ENCODE data around the gene APBB2.
A peak's percentile ranks its signal among the peaks of the same experiment; 100 is the strongest.
"Not testable (repeated sequence)": the region's sequence is repeated elsewhere in the genome, so short reads cannot be mapped to it uniquely, and the experiment has no call there.

APBB2 gene

DNA sequence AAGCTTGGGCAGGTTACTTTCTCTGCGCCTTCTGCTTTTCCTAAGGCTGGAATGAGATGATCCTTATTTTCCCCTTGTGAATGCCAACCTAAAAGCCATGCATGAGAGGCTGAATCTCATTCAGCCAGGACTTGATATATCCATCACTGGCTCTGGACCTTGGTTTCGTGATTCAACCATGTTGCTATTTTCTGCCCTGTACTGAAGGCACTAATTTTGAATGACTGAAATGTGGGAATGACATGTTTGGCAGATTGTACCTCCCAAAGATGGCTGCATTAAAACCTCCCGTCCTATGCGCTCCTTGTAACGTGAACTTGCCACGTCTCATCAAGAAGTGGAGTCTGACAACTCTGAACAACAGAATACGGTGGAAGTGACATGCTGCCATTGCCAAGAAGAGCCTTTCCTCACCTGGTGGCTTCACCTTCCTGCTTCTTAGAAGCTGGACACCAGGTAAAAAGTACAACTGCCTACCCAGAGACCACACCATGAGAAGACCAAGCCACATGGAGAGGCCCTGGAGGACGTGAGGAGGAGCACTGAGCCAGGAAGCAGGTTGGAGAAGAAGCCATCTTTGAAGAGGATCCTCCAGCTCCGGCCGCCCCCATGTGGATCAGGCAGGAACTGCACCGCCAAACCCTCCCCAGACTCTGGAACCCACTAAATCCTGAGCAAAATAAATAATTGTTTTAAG lies 290.1 kb downstream of the APBB2 start:
- DNase-seq: peak; percentile 19

DNA sequence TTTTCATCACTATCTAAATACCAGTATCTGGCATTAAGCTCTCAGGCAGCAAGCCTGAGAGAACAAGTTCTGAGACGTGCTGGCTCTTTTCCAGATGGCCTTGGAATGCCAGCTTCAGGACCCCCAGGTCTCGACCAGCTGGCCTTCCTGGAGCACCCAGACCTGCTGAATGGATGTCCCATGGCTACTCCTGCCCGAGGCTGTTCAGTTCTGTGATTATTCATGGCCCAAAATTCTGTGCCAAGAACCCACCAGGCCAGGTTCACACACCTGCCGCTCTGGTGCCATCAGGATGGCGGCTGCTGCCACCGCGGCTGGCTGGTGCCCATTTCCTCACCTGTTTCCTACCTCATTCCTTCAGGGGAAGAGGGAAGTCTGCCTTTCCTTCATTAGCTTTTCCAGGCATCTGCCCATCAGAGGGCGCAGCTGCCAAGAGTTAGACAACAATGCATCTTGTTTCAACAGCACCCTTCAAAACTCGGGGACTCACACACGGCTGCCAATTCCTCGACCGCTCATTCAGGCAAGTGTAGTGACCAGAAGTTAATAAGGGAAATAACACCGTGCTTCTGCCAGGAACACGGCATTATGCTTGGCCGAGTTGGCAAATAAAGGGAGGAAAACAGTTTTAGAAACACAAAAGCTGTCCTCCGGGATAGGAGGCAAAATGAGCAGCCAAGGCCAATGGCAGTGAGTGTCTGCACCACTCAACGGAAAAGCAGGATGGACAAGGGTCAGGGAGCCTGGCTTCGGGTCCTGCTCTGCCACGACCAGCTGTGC lies 290.8 kb downstream of the APBB2 start:
- DNase-seq: no peak

DNA sequence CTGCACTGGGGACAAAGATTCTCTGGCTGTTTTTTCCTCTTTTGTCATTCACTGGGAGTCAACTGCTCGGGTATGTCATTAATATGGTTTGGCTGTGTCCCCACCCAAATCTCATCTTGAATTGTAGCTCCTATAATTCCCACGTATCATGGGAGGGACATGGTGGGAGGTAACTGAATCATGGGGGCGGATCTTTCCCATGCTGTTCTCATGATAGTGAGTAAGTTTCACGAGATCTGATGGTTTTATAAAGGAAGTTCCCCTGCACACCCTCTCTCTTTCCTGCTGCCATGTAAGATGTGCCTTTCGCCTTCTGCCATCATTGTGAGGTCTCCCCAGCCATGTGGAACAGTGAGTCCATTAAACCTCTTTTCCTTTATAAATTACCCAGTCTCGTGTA lies 294.4 kb downstream of the APBB2 start:
- DNase-seq: not testable (repeated sequence)

DNA sequence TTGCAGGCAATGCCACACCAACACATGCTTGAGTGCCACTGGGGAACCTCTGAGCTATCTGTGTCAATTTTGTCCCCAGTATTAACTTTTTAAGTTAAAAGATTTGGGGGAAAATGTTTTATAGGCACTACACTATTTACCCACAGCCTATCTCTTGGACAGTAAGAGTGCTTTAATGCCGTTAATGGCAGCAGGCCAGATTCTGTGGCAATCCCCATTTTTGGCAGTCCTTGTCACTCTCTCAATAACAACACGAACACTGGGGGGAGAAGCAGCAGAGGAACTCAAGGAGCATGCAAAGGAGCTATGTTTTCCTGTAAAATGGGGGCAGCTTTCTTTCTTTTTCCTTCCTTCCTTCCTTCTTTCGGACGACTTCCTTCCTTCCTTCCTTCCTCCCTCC lies 296.0 kb downstream of the APBB2 start:
- no peak for DNase-seq

DNA sequence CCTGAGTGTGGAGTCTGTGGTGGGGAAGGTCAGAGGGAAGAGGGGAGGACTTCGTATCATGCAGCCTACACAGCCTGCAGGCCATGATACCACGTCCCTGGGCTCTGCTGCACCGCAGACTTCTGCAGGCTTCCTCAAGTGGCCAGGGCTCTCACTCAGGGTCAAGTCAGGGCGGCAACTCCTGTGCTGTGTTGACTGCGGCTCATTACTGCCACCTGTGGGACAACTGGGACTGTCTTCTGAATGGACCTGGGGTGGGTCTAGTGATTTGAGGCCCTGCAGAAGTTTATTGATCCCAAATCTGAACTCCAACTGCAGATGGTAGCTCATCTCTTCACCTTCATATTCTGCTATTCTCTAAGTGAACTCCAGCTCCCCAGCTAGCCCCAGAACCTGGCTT lies 297.5 kb downstream of the APBB2 start:
- no peak for DNase-seq

DNA sequence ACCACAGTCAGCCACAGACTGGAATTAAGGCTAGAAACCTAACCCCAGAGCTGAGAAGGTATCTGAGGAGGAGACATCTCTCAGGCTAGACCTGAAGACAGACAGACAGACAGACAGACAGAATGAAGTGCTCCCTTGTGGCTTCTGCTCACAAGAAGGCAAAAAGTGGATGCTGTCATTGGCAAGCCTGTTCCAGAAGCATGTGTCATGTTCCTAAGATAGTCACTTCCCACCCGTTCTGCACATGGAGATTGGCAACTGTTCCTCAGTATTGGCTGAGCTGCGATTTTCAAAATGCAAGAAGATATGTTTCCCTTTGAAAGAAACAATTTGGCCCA lies 298.2 kb downstream of the APBB2 start:
- no peak for DNase-seq

DNA sequence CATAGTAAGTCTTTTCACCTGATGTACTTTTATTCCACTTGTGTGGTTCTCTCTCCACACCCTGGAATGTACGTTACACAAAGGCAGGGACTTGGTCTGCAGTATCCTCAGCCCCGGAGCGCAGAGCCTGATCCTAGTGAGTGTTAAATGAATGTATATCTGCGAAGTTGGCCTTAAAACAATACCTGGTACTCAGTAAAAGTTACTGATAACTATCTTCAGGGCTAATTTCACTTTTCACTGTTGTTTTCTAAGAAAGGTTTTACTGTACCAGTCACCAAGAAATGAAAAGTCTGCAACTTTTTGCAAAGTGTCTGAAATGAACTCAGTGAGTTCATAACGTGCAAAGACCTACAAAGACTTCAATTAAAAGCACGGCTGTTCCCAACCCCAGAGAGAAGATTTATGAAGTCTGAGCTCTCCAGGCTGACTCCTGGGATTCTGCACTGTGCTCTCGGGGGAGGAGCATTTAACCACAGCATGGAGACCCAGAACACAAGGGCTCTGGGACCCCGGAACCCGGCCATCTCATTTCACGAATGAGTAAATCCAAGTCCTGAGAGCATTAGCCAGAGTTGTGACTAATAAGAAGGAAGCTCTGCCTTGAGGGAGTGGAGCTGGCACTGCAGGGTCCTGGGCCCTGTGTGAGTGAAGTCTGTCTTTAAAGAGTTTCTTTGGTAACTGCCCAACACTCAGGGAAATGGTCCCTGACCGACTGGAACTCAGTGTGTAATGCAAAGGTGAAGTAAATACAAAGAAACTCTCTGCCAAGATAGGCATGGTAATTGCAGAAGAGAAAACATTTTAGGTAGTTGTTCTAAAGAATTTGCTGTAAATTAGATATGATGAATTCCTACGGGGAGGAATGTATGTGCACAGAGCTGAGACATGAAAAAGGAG lies 298.8 kb downstream of the APBB2 start:
- no peak for DNase-seq

DNA sequence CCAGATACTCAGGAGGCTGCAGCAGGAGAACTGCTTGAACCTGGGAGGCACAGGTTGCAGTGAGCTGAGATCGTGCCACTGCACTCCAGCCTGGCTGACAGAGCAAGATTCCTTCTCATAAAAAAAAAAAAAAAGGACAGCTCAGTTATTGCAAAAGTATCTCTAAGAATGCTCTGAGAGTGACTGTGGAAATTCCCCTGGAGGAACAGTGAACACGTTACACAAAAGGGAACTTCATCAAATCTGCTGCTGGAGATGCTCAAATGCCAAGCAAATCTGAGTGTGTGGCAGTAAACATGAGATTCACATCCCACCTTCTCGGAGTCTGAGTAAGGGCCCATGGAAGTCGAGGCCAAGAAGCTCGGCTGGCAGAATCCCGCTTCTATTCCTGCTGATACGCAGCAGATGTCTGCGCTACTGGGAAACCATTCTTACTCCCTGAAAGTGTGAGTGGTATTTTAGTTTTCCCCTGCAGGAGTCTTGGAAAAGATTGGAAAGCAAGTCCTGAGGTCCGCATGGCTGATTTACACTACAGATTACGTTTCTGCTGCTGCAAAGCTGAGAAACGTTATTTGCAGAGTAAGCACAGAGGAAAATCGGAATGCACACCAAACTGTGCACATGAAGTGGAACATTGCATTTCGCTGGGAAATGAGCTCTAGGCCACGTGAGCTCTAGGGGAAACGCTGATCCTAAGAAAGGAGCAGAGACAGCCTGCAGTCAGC lies 301.7 kb downstream of the APBB2 start:
- DNase-seq: no peak

DNA sequence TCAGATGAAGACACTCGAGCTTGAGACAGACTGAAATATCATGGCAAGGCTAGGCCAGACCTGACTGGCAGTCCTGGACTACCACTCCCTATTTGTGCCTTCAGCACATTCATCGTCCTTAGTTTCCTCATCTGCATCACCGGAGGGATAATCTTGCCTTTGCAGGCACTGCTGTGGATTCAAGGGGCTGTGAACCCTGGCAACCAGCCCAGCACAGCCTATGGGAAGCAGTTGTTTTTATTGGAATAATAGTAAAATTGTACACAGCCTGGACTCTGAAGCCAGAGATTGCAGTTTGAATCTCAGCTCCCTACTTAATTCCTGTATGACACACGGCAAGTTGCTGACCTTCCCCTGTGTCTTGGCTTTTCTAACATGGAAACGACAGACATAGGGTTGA lies 303.6 kb downstream of the APBB2 start:
- DNase-seq: no peak

DNA sequence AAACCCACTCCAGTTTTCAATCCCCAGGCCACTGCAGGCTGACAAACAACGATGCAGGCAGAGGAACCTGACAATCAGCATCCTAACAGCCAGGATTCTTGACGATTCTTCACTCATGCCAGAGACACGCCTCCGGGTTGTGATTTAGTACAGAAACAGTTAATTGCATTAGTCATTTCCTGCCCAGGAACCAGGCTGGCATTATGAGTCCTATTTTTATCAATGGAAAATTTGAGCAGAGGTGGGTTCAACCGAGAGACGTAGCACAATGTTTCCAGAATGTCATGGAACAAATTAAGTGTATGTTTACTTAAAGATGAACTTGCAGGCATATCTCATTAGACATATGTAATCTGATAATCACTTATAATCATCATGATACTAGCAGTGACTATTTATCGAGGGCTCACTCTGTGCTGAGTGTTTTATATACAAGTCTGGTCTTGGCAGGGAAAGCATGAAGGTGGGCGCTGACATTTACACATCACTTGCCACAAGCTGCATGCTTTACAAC lies 304.9 kb downstream of the APBB2 start:
- DNase-seq: peak; percentile 61

DNA sequence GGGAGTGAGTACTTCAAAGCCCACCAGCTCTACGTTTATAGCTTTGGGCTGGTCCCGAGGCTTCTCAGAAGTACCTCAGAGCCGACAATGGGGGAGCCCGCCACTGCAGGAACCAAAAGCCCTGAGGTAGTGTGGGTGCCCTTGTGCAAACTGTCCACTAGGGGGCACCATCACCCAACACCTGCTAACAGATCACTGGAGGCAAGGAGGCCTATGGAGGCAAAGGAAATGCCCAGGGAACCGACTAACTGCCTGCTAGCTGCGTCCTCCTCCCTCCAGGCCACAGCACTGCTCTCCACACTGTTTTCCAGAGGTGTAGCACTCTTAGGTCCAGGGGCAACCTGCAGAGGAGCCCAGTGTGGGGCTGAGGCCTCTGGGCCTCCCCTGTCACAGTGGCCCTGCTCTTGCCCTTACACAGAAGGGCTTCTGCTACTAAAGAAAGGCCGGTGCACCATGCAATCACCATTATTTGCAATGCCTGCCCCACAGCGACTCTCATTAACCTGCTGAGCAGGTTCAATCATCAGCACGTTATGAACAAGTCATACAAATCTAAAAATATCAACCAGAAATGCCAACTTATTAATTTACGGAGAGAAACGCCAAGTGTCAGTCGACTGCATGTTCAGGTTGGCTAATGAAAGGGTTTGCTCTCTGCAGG lies 305.5 kb downstream of the APBB2 start:
- peak; percentile 58 for DNase-seq

DNA sequence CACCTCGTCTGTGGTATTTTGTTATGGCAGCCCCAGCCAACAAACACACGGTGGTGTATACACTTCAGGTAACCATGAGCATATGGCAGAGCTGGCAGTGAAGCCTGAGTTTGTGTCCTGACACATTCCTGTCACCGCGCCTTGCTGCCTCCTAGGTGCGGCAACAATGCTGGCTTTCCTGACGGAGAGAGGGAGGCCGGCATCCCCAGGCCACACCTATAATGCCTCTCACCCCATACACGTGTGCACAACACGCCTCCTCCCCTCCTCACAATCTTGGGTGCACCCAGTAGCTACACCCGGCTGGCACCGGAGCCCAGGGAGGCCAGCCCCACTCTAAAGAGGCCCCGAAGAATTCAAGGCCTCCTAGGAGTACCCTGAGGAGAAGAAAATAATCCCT lies 306.0 kb downstream of the APBB2 start:
- DNase-seq: no peak

DNA sequence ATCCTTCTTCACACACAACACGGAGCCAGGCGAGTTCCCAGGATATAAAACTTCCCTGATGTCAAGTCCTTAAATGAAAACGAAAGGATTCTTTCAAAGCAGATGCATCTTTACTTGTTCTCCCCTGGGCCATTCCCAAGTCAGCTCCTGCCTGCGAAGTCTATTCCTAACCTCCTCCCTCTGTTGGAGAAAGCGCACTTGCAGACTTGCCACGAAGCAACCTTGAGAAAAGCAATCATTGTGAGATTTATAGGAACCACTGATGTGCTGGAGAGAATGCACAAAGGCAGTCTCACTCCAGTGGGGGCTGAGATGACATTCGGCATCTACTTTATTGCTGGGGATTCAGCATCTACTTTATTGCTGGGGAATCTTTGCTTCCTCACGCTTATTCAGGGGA lies 308.9 kb downstream of the APBB2 start:
- no peak for DNase-seq

DNA sequence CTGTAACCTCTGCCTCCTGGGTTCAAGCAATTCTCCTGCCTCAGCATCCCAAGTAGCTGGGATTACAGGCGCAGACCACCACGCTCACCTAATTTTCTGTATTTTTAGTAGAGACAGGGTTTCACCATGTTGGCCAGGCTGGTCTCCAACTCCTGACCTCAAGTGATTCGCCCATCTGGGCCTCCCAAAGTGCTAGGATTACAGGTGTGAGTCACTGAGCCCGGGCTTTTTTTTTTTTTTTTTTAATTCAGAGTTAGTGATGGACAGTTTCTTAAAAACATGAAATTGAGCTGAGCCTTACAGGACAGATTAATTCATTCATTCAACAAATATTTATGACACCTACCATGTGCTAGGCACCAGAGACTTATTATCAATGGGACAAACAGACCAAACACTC lies 313.8 kb downstream of the APBB2 start:
- not testable (repeated sequence) for DNase-seq

DNA sequence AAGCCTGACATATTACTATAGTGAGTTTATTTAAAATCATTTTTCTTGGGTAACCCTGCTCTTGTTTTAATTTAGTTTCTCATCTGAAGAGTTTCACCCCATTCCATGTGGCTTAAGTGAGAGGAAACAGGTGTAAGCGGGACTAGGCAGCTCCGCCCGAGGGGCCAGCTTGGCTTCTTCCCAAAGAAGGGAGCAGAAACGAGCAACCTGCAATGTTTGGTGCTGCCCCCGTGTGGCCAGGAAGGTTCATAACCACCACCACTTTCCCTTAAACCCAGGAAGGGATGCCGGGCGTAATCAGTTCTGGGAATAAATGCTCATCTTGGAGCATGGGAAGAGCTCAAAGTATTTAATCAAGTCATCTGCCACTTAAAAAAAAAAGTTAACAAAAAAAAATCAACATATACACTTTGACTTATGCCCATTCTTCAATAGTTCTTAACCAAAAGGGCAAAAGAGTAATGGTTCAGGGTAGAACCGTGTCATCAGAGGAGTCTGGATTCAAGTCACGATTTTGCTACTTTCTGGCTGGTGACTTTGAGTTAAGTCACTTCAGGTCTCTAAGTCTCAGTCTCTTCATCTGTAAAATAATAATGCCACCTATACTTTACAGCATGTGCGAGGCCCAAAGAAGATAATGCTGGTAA lies 316.7 kb downstream of the APBB2 start:
- peak; percentile 31 for DNase-seq

DNA sequence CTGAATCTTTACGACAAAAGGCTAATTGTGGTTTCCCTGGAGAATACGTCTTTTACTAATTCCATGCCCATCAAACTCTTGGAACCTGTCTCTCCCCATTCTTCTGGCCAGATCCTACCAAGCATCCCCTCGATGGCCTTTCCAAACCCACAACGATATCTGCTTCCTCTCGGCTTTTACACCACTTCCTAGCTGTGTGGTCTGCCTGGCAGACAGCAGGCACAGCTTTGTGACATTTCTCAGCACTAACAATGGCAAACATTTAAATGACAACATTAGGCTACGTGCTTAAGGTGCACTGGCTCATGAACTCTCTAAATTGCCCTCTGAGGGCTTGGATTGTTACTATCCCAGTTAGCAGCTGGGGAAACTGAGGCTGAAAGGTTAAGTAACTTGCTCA lies 323.6 kb downstream of the APBB2 start:
- no peak for DNase-seq

DNA sequence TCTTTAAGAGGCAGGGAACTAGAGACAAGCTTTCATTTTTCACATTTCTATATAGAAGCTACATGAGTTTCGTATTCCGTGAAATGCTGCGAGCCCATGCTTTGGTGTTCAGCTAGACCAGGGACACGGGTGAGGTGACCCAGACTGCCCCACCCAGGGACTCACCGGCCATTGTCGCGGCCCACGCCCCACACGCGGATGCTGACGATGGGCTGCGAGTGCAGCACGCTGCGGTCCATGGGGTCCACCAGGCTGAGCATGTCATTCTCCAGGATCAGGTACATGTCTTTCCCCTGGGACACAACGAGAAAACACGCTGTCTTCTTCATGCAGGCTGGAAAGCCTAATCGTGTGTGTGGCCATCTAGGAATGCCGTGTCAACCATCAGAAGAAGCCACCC lies 324.1 kb downstream of the APBB2 start:
- no peak for DNase-seq

DNA sequence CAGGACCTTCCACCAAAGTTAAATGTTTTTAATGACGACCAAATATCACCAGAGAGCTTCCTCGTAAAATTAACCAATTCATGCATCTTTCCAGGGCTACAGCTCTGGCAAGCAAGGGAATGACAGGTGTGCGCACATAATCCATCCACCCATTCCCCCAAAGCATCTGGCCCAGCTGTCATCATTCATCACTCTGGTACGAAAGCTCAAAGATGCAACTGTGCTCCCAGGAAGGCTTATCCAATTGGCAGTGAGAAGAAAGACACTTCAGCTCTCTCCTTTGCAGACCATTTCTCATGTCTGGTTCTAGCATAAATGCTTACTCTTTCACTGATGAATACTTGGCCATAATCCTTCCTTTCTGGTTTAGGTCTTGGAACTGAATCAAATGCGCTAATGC lies 325.4 kb downstream of the APBB2 start:
- DNase-seq: no peak

DNA sequence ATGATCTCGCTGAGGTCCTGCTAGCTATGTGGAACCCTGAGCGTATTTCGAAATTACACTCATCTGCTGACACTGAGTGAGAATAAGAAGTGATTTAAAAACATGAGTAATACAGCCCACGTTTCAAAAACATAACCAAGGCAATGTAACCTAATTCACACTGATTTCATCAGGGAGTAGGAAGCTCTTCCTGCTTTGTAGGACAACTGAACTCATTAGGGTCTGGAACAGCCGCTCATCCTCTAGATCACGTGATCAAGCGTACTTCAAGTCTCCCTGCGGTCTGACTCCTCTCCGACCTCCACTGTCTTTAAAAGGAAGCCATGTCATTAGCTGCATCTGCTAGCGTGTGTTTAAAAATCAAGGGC lies 326.6 kb downstream of the APBB2 start:
- DNase-seq: no peak

DNA sequence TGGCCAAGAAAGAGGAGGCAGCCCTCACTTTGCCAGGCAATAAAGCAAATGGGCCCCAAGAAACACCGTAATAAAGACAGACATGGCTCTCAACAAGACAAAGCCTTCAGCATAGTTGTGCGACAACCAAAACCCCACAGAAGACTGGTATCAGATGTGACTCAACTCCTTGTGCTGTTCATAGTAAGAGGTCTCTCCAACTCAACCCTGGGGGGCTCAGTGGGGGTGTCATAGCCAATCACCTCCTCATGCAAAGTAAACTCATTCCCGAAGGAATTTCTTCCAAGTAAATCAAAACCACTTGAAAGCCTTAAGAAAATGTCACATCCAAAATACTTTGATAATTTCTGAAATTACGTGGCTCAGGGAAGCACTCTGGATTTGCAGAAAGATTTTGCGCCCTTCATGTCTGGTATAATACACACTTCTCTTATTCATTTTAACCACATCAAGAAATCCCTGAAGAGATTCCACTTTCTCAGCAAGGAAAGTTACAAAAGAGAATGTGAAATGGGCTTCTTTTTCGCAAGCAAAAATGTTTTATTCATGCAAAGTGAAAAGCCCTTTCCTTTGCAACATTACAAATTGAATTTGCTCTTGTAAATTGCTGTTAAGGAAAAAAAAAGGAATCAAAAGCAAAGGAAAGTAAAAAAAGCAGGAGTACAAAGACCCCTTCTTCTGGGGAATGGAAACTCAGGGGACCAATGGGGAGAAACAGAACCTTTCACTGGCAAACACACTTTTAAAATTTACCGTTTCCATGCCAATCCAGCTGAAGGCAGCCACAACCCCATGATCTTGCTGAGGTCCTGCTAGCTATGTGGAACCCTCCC lies 327.2 kb downstream of the APBB2 start:
- no peak for DNase-seq

DNA sequence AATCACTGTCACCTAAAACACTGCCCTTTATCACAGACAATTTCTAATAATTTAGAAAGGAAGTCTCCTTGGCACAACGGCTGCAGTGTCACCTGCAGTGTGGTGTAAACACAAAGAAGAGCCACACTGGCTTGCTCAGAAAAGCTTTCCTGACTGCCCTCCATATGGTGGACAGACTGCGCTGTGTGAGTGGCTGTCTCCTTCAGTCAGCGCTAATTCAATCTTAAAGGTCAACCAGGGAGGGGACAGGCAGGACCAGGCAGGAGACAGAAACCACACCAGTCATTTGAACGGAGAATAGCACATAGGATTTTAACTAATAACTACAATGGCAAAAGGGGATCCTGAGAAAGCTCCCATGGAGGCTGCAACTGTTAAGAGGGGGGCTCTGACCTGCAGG lies 332.5 kb downstream of the APBB2 start:
- no peak for DNase-seq
